Stimulated activated memory B cell treated with anti-CD40 and anti-IgM and Interleukin-4, amounts not matched to agents 10 μg/mL and 1 μg/mL and 100 μg/mL, for 72 hours (primary cell): ENCODE measurements around the gene ASS1.
A peak's percentile ranks its signal among the peaks of the same experiment; 100 is the strongest.
"Not testable (repeated sequence)": the region's sequence is repeated elsewhere in the genome, so short reads cannot be mapped to it uniquely, and the experiment has no call there.

Experiments used
- ATAC-seq: fragments of 150-1000 bp; cut with Tn5 transposase; 2 replicates; pipeline ENCODE4 v1.10.0; 2021
- H3K27ac Mint-ChIP-seq: one replicate; pipeline ENCODE4 v1.8.0; 2022; ENCODE audit warnings: mild to moderate bottlenecking, mixed read lengths
- H3K27me3 Mint-ChIP-seq: one replicate; pipeline ENCODE4 v1.8.0; 2022; ENCODE audit warnings: mixed read lengths
- H3K36me3 Mint-ChIP-seq: one replicate; pipeline ENCODE4 v1.8.0; 2022; ENCODE audit warnings: mixed read lengths
- H3K4me1 Mint-ChIP-seq: one replicate; pipeline ENCODE4 v1.8.0; 2022; ENCODE audit warnings: mixed read lengths
- H3K4me3 Mint-ChIP-seq: one replicate; pipeline ENCODE4 v1.8.0; 2022; ENCODE audit warnings: mild to moderate bottlenecking, moderate library complexity, mixed read lengths
- H3K9me3 Mint-ChIP-seq: one replicate; pipeline ENCODE4 v1.8.0; 2022; ENCODE audit warnings: mixed read lengths

Gene ASS1

GRCh38 chr9:130444565-130445221, at the start of gene ASS1:
Gene ASS1, plus strand, starts transcription at chr9:130444961. Its CDS starts 7,268 bp downstream, at chr9:130452229.
- Mint-ChIP-seq H3K27me3 (peaks cover 57% of the 10 kb centered on the region), H3K9me3 (peaks cover 5% of the 10 kb centered on the region), H3K4me3 (peak within 1 kb of the TSS; percentile 55), H3K4me1 (peaks cover 9% of the 10 kb centered on the region), H3K27ac (no peak within 1 kb of the TSS), H3K36me3 (peaks cover 6% of the 10 kb centered on the region)
- peak; percentile 77 for ATAC-seq

GRCh38 chr9:130395810-130396435, 48.8 kb upstream of the ASS1 start:
- no peak for ATAC-seq
- H3K27me3 Mint-ChIP-seq: peaks cover 39% of the 10 kb centered on the region
- H3K36me3 Mint-ChIP-seq: no peaks in the 10 kb centered on the region
- no peak overlapping the region for H3K27ac Mint-ChIP-seq
- no peaks in the 10 kb centered on the region for H3K4me1 Mint-ChIP-seq
- H3K9me3 Mint-ChIP-seq: no peaks in the 10 kb centered on the region
- no peak overlapping the region for H3K4me3 Mint-ChIP-seq

- peaks cover 39% of the 10 kb centered on the region for H3K27me3 Mint-ChIP-seq
- H3K27ac Mint-ChIP-seq: no peak overlapping the region
- H3K4me3 Mint-ChIP-seq: no peak overlapping the region
- no peaks in the 10 kb centered on the region for H3K4me1 Mint-ChIP-seq
- no peaks in the 10 kb centered on the region for H3K36me3 Mint-ChIP-seq
- ATAC-seq: no peak
- no peaks in the 10 kb centered on the region for H3K9me3 Mint-ChIP-seq
Observed at GRCh38 chr9:130396581-130396980, 48.2 kb upstream of the ASS1 start.

- no peaks in the 10 kb centered on the region for H3K36me3 Mint-ChIP-seq
- ATAC-seq: no peak
- H3K27me3 Mint-ChIP-seq: peaks cover 38% of the 10 kb centered on the region
- no peak overlapping the region for H3K4me3 Mint-ChIP-seq
- H3K4me1 Mint-ChIP-seq: no peaks in the 10 kb centered on the region
- H3K27ac Mint-ChIP-seq: no peak overlapping the region
- no peaks in the 10 kb centered on the region for H3K9me3 Mint-ChIP-seq
Observed at GRCh38 chr9:130398487-130399240, 46.1 kb upstream of the ASS1 start.

- H3K9me3 Mint-ChIP-seq: no peaks in the 10 kb centered on the region
- peaks cover 42% of the 10 kb centered on the region for H3K27me3 Mint-ChIP-seq
- H3K36me3 Mint-ChIP-seq: no peaks in the 10 kb centered on the region
- H3K4me3 Mint-ChIP-seq: no peak overlapping the region
- H3K4me1 Mint-ChIP-seq: no peaks in the 10 kb centered on the region
- no peak for ATAC-seq
- H3K27ac Mint-ChIP-seq: no peak overlapping the region
Observed at GRCh38 chr9:130399768-130400167, 45.0 kb upstream of the ASS1 start.

GRCh38 chr9:130400870-130401269, 43.9 kb upstream of the ASS1 start:
- Mint-ChIP-seq H3K4me1 (no peaks in the 10 kb centered on the region), H3K4me3 (no peak overlapping the region), H3K27ac (no peak overlapping the region), H3K9me3 (no peaks in the 10 kb centered on the region), H3K36me3 (no peaks in the 10 kb centered on the region), H3K27me3 (peaks cover 42% of the 10 kb centered on the region)
- ATAC-seq: no peak

- H3K27ac Mint-ChIP-seq, H3K36me3 Mint-ChIP-seq, H3K9me3 Mint-ChIP-seq, H3K4me1 Mint-ChIP-seq, H3K4me3 Mint-ChIP-seq, ATAC-seq: not testable (repeated sequence)
- peaks cover 38% of the 10 kb centered on the region for H3K27me3 Mint-ChIP-seq
Observed at GRCh38 chr9:130401742-130402141, 43.0 kb upstream of the ASS1 start.

GRCh38 chr9:130402243-130402642, 42.5 kb upstream of the ASS1 start:
- H3K9me3 Mint-ChIP-seq: no peaks in the 10 kb centered on the region
- H3K4me1 Mint-ChIP-seq: no peaks in the 10 kb centered on the region
- H3K27ac Mint-ChIP-seq: no peak overlapping the region
- no peaks in the 10 kb centered on the region for H3K36me3 Mint-ChIP-seq
- H3K27me3 Mint-ChIP-seq: peaks cover 36% of the 10 kb centered on the region
- no peak overlapping the region for H3K4me3 Mint-ChIP-seq
- ATAC-seq: no peak

- H3K4me1 Mint-ChIP-seq: no peaks in the 10 kb centered on the region
- H3K4me3 Mint-ChIP-seq: no peak overlapping the region
- H3K36me3 Mint-ChIP-seq: no peaks in the 10 kb centered on the region
- peaks cover 36% of the 10 kb centered on the region for H3K27me3 Mint-ChIP-seq
- no peak overlapping the region for H3K27ac Mint-ChIP-seq
- H3K9me3 Mint-ChIP-seq: no peaks in the 10 kb centered on the region
- no peak for ATAC-seq
Observed at GRCh38 chr9:130402645-130403440, 41.9 kb upstream of the ASS1 start.

- H3K4me1 Mint-ChIP-seq: no peaks in the 10 kb centered on the region
- no peak for ATAC-seq
- no peaks in the 10 kb centered on the region for H3K9me3 Mint-ChIP-seq
- H3K36me3 Mint-ChIP-seq: no peaks in the 10 kb centered on the region
- H3K27ac Mint-ChIP-seq: no peak overlapping the region
- peaks cover 26% of the 10 kb centered on the region for H3K27me3 Mint-ChIP-seq
- no peak overlapping the region for H3K4me3 Mint-ChIP-seq
Observed at GRCh38 chr9:130405657-130406257, 39.0 kb upstream of the ASS1 start.

- Mint-ChIP-seq H3K27me3 (peaks cover 26% of the 10 kb centered on the region), H3K9me3 (no peaks in the 10 kb centered on the region), H3K27ac (no peak overlapping the region), H3K36me3 (no peaks in the 10 kb centered on the region), H3K4me3 (no peak overlapping the region), H3K4me1 (no peaks in the 10 kb centered on the region)
- no peak for ATAC-seq
Observed at GRCh38 chr9:130406278-130406895, 38.4 kb upstream of the ASS1 start.

GRCh38 chr9:130407916-130408663, 36.7 kb upstream of the ASS1 start:
- ATAC-seq: no peak
- Mint-ChIP-seq H3K27me3 (peaks cover 19% of the 10 kb centered on the region), H3K4me3 (no peak overlapping the region), H3K36me3 (no peaks in the 10 kb centered on the region), H3K27ac (no peak overlapping the region), H3K9me3 (no peaks in the 10 kb centered on the region), H3K4me1 (peaks cover 2% of the 10 kb centered on the region)

GRCh38 chr9:130408669-130409068, 36.1 kb upstream of the ASS1 start:
- Mint-ChIP-seq H3K36me3 (no peaks in the 10 kb centered on the region), H3K4me3 (no peak overlapping the region), H3K27ac (no peak overlapping the region), H3K27me3 (peaks cover 15% of the 10 kb centered on the region), H3K4me1 (peaks cover 5% of the 10 kb centered on the region), H3K9me3 (no peaks in the 10 kb centered on the region)
- no peak for ATAC-seq

GRCh38 chr9:130409246-130409645, 35.5 kb upstream of the ASS1 start:
- no peak for ATAC-seq
- Mint-ChIP-seq H3K27ac (no peak overlapping the region), H3K9me3 (peaks cover 2% of the 10 kb centered on the region), H3K27me3 (peaks cover 15% of the 10 kb centered on the region), H3K4me1 (peaks cover 5% of the 10 kb centered on the region), H3K36me3 (no peaks in the 10 kb centered on the region), H3K4me3 (no peak overlapping the region)
